Esophagus squamous epithelium (tissue), 5 donors: ENCODE results near the gene PEG3. TPM values are rescaled to one million over a fixed set of nuclear protein-coding genes. Genes with fewer than 3 reads are reported as not detected.

Experiments
- DNase-seq: peaks from one replicate; lab custom pipeline; 2025; lab: John Stamatoyannopoulos, UW
- H3K27ac ChIP-seq, 4 donors: fragments of 200-600 bp; sonication (generic); one replicate each; pipeline ENCODE4 v1.5.1; 2016 to 2019; ENCODE audit warnings: mild to moderate bottlenecking in 1 of 4
- H3K27me3 ChIP-seq, 4 donors: fragments of 200-600 bp; sonication (generic); 1 replicate in 3 of 4; 2 replicates in 1 of 4; pipeline versions ENCODE4 v1.5.1 to v1.6.0; 2017 to 2021; ENCODE audit warnings: antibody characterized with exemption in 1 of 4
- H3K36me3 ChIP-seq, 3 donors: fragments of 200-600 bp; sonication (generic); one replicate each; pipeline ENCODE4 v1.5.1; 2016 to 2019
- H3K4me1 ChIP-seq, 3 donors: fragments of 200-600 bp; sonication (generic); one replicate each; pipeline ENCODE4 v1.5.1; 2017 to 2019
- H3K4me3 ChIP-seq, 4 donors: fragments of 200-600 bp; sonication (generic); 1 replicate in 3 of 4; 2 replicates in 1 of 4; pipeline ENCODE4 v1.5.1; 2016 to 2019; ENCODE audit warnings: mild to moderate bottlenecking in 2 of 4, moderate library complexity in 1 of 4
- H3K9me3 ChIP-seq, 3 donors: fragments of 200-600 bp; sonication (generic); one replicate each; pipeline ENCODE4 v1.5.1; 2016 to 2019
- CTCF ChIP-seq, 6 experiments: fragments of 450-650 bp in 4 of 6; fragments of 200-600 bp in 2 of 6; sonication (generic) in 2 of 6; IDR thresholded peaks; one replicate each; pipeline ENCODE4 v1.5.1; 2016 to 2019; ENCODE audit warnings: antibody characterized with exemption in 6 of 6, mild to moderate bottlenecking in 4 of 6, moderate library complexity in 4 of 6
- POLR2A ChIP-seq, 4 donors: fragments of 450-650 bp; IDR thresholded peaks; one replicate each; pipeline ENCODE4 v1.6.1; 2017; ENCODE audit warnings: antibody characterized with exemption in 4 of 4, mild to moderate bottlenecking in 4 of 4, moderate library complexity in 3 of 4
- WGBS, 2 donors: methylation state at CpG; one replicate each; pipeline ENCODE4 v1.1.5; 2018; 5-methylcytosine and 5-hydroxymethylcytosine counted together
- intact Hi-C: fragments of 100-400 bp; cut with DNase I; formaldehyde crosslinking; loops from one replicate; pipeline ENCODE4 v1.15.0; 2022
- total RNA-seq, 4 donors: library from RNA; depleted of rRNA; stranded (reverse); fragments of >200 nt; gene quantifications; one replicate each; pipeline ENCODE4 v1.1.0, GENCODE V29; 2016
- donor health status: DM: yes; HTN: yes; CAD: no.

PEG3 gene
- total RNA-seq, 4 donors from 2014 or later = 0.57 to 4.0 (median 1.9) TPM

DNA sequence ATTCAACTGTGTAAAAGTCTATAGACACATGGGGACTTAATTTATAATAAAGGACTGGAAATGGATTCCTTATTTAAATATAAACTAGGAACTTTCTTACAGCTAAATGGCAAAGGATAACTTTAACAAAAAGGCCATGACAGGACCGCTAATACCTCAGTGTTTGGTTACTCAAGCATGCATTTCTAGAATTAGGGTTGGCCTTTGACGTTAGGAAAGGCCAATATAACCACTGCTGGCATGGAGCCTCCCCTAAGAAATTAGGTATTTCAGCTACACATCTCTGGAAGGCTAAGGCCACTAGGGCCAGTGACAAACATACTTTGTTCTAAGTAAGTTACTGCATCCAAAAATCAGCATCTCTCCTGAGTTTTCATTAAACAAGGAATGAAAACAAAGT lies 9.3 kb downstream of the PEG3 start:
- no peak for DNase-seq

DNA sequence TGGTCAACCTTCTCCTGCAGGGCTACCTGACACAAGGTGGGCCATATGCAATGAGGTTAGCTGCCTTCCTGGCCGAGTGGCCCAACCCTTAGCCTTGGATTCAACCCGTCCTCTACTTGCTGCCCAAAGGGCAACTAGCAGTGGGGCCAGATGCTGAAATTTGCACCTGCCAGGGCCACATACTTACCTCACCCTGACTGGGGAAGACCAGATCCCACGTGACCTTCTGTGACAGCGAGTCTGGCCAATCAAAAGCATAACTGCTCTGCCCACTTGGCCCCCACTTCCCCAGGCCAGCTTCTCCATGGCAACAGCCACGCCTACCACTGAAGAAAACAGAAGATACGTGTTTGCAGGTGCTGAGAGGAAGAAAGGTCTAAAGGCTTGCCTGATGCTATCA lies 10.9 kb downstream of the PEG3 start:
- no peak overlapping the region for H3K4me3 ChIP-seq
- intact Hi-C loops = no loop called here
- H3K27me3 ChIP-seq = no peaks in the 10 kb centered on the region
- no peak overlapping the region for H3K27ac ChIP-seq
- H3K4me1 ChIP-seq = no peaks in the 10 kb centered on the region
- 69 to 82% methylated on average over 4 to 6 of the region's 6 CpGs for WGBS, 2 donors
- no peak for DNase-seq
- no peaks in the 10 kb centered on the region for H3K9me3 ChIP-seq
- TF ChIP-seq CTCF (IDR thresholded peaks at IDR 0.05) = no peak
- no peak for TF ChIP-seq POLR2A (IDR thresholded peaks at IDR 0.05)
- H3K36me3 ChIP-seq = no peaks in the 10 kb centered on the region

More for the DNA sequence above, 9.3 kb downstream of the PEG3 start:
- Histone ChIP-seq H3K9me3 (no peaks in the 10 kb centered on the region), H3K4me1 (no peaks in the 10 kb centered on the region), H3K36me3 (no peaks in the 10 kb centered on the region), H3K4me3 (no peak overlapping the region), H3K27ac (no peak overlapping the region), H3K27me3 (no peaks in the 10 kb centered on the region)
- no peak for TF ChIP-seq CTCF (IDR thresholded peaks at IDR 0.05)
- WGBS, 2 donors = 29 to 37% methylated on average over 2 of the region's 2 CpGs
- intact Hi-C loops = no loop called here

DNA sequence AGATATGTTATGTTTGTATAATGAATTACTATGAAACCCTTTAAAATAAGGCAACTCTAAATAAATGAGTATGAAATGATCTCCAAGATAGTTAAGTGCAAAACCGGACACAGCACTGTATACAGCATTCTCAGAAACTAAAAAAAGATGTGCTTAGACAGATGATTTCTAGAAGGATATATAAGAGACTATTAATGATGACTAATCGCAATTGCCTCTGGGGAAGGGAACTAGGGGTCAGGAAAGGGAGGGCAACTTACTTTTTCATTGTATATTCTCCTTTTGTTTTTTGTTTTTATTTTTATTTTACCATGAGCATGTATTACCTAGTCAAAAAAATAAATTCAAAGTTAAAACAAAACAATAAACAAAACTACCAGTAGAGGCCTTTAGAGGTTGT lies 12.8 kb downstream of the PEG3 start:
- H3K4me1 ChIP-seq = no peaks in the 10 kb centered on the region
- H3K4me3 ChIP-seq = no peak overlapping the region
- DNase-seq = no peak
- H3K27me3 ChIP-seq = no peaks in the 10 kb centered on the region
- peaks cover 0 to 5% (median 0%) of the 10 kb centered on the region in 3 donors for H3K9me3 ChIP-seq
- TF ChIP-seq POLR2A (IDR thresholded peaks at IDR 0.05) (no peak), CTCF (IDR thresholded peaks at IDR 0.05) (no peak)
- H3K36me3 ChIP-seq = no peaks in the 10 kb centered on the region
- no peak overlapping the region for H3K27ac ChIP-seq
- WGBS, 2 donors = 66 to 71% methylated on average over 2 of the region's 2 CpGs
- intact Hi-C loops = no loop called here

DNA sequence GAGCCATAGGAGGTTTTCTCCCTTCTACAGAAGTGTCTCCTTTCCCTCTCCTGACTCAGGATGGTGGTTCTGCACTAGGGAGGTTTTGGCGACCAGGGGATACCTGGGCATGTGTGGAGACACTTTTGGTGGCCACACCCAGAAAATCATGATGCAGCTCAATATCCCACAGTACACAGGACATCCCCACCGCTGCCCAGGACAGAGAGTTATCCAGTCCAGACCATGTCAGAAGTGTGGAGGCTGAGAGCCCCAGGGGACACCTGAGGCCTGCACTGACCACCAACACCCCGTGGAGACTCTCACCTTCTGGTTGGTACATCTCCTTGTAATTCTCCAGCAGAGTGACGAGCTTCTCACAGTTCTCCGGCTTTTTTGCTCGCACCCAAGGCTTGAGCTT lies 16.6 kb downstream of the PEG3 start:
- 64% methylated on average over 5 of the region's 6 CpGs; no CpG with 5 or more reads in 1 of the 2 donors for WGBS, 2 donors
- Histone ChIP-seq H3K27me3 (no peaks in the 10 kb centered on the region), H3K9me3 (peaks cover 0 to 5% (median 0%) of the 10 kb centered on the region in 3 donors), H3K4me3 (no peak overlapping the region), H3K36me3 (peaks cover 0 to 15% (median 0%) of the 10 kb centered on the region in 3 donors), H3K4me1 (no peaks in the 10 kb centered on the region), H3K27ac (no peak overlapping the region)
- DNase-seq = no peak
- intact Hi-C loops = no loop called here
- TF ChIP-seq POLR2A (IDR thresholded peaks at IDR 0.05) (no peak), CTCF (IDR thresholded peaks at IDR 0.05) (no peak)

DNA sequence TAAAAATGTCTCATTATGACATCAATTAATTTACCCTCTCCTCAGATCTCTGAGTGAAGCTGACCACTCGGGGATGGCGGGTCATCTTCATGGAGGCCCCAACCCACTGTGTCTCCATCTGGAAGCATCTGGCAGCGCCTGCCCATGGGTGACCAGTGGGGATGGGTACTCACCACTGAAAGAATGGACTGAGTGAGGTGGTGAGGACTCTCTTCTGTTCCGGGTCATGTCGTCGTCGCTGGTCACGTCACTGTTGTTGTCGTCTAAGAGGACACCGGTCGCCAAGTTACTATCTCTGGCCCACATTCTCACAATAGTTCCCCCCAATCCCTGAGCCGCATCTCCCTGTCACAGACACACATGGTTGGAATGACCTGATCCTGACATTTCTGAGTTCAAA lies 17.1 kb downstream of the PEG3 start:
- H3K9me3 ChIP-seq = peaks cover 0 to 8% (median 0%) of the 10 kb centered on the region in 3 donors
- H3K27ac ChIP-seq = no peak overlapping the region
- H3K4me3 ChIP-seq = no peak overlapping the region
- DNase-seq = no peak
- H3K27me3 ChIP-seq = no peaks in the 10 kb centered on the region
- 88 to 89% methylated on average over 11 to 12 of the region's 12 CpGs for WGBS, 2 donors
- no peaks in the 10 kb centered on the region for H3K4me1 ChIP-seq
- intact Hi-C loops = no loop called here
- peaks cover 0 to 20% (median 0%) of the 10 kb centered on the region in 3 donors for H3K36me3 ChIP-seq
- no peak for TF ChIP-seq POLR2A (IDR thresholded peaks at IDR 0.05)
- no peak for TF ChIP-seq CTCF (IDR thresholded peaks at IDR 0.05)
